ENCODE results near the gene COX7A2L. TPM values are rescaled to one million over a fixed set of nuclear protein-coding genes. Genes with fewer than 3 reads are reported as not detected.

COX7A2L gene
- total RNA-seq, 1 donor: 237 TPM

- H3K4me1 ChIP-seq (ENCODE audit: insufficient read depth, low read length): peaks cover 6% of the 10 kb centered on the region
- no peak overlapping the region for H3K4me2 ChIP-seq (ENCODE audit: insufficient read depth, low read length)
- no peak overlapping the region for H2AFZ ChIP-seq (ENCODE audit: low read length)
- no peaks in the 10 kb centered on the region for H3K79me2 ChIP-seq (ENCODE audit: insufficient read depth, low read length)
- DNase-seq (ENCODE audit: insufficient read length, low spot score, missing footprints): no peak
- no peak for TF ChIP-seq CTCF (IDR thresholded peaks at IDR 0.05; ENCODE audit: extremely low read depth, low read depth, low read length)
- H3K27ac ChIP-seq (ENCODE audit: low read depth, low read length): no peak overlapping the region
- no peaks in the 10 kb centered on the region for H3K36me3 ChIP-seq (ENCODE audit: insufficient read depth, low read length)
- H4K20me1 ChIP-seq (ENCODE audit: insufficient read depth, low read length): no peaks in the 10 kb centered on the region
- H3K27me3 ChIP-seq (ENCODE audit: insufficient read depth, low read length): peaks cover 3% of the 10 kb centered on the region
- no peaks in the 10 kb centered on the region for H3K9me3 ChIP-seq (ENCODE audit: low read depth, low read length)
- no peak overlapping the region for H3K4me3 ChIP-seq (ENCODE audit: insufficient read depth, low read length)
Measured at GRCh38 chr2:42372474-42373200, 11.6 kb upstream of the COX7A2L start.

- Histone ChIP-seq H3K27me3 (ENCODE audit: insufficient read depth, low read length) (peaks cover 8% of the 10 kb centered on the region), H4K20me1 (ENCODE audit: insufficient read depth, low read length) (no peaks in the 10 kb centered on the region), H3K79me2 (ENCODE audit: insufficient read depth, low read length) (no peaks in the 10 kb centered on the region), H3K4me1 (ENCODE audit: insufficient read depth, low read length) (peaks cover 7% of the 10 kb centered on the region), H2AFZ (ENCODE audit: low read length) (no peak overlapping the region), H3K36me3 (ENCODE audit: insufficient read depth, low read length) (no peaks in the 10 kb centered on the region), H3K4me2 (ENCODE audit: insufficient read depth, low read length) (no peak overlapping the region), H3K9me3 (ENCODE audit: low read depth, low read length) (no peaks in the 10 kb centered on the region), H3K27ac (ENCODE audit: low read depth, low read length) (no peak overlapping the region), H3K4me3 (ENCODE audit: insufficient read depth, low read length) (no peak overlapping the region)
- TF ChIP-seq CTCF (IDR thresholded peaks at IDR 0.05; ENCODE audit: extremely low read depth, low read depth, low read length): no peak
- no peak for DNase-seq (ENCODE audit: insufficient read length, low spot score, missing footprints)
Measured at GRCh38 chr2:42371611-42372473, 10.8 kb upstream of the COX7A2L start.

GRCh38 chr2:42369532-42370229 is 8.7 kb upstream of the COX7A2L start:
- Histone ChIP-seq H4K20me1 (ENCODE audit: insufficient read depth, low read length) (no peaks in the 10 kb centered on the region), H3K79me2 (ENCODE audit: insufficient read depth, low read length) (no peaks in the 10 kb centered on the region), H3K4me3 (ENCODE audit: insufficient read depth, low read length) (no peak overlapping the region), H3K4me1 (ENCODE audit: insufficient read depth, low read length) (peaks cover 7% of the 10 kb centered on the region), H3K4me2 (ENCODE audit: insufficient read depth, low read length) (no peak overlapping the region), H3K9me3 (ENCODE audit: low read depth, low read length) (no peaks in the 10 kb centered on the region), H2AFZ (ENCODE audit: low read length) (no peak overlapping the region), H3K36me3 (ENCODE audit: insufficient read depth, low read length) (no peaks in the 10 kb centered on the region), H3K27ac (ENCODE audit: low read depth, low read length) (no peak overlapping the region), H3K27me3 (ENCODE audit: insufficient read depth, low read length) (peaks cover 10% of the 10 kb centered on the region)
- TF ChIP-seq CTCF (IDR thresholded peaks at IDR 0.05; ENCODE audit: extremely low read depth, low read depth, low read length): no peak
- no peak for DNase-seq (ENCODE audit: insufficient read length, low spot score, missing footprints)
